NCI-H446 (cell line): ENCODE results near the gene ZNF277.
"Not testable (repeated sequence)": the region's sequence is repeated elsewhere in the genome, so short reads cannot be mapped to it uniquely, and the experiment has no call there.

Source experiments
- DNase-seq, 2 experiments: peaks; one replicate each; lab custom pipeline; 2025; lab: John Stamatoyannopoulos, UW

ZNF277 gene

DNA sequence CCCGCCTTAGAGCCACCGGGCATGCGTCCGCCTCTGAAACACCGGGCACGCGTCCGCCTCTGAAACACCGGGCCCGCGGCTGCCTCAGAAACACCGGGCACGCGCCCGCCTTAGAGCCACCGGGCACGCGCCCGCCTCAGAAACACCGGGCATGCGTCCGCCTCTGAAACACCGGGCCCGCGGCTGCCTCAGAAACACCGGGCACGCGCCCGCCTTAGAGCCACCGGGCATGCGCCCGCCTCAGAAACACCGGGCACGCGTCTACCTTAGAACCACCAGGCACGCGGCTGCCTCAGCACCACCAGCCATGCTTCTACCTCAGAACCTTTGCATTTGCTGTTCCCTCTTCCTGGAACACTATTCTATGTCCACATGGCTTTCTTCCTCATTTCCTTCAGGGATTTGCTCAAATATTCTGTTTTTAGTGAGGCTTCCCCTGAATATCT lies 185.4 kb downstream of the ZNF277 start:
- not testable (repeated sequence) for DNase-seq
